Lower lobe of right lung (tissue), 2 donors: ENCODE results near the gene ARVCF. TPM values are rescaled to one million over a fixed set of nuclear protein-coding genes. Genes with fewer than 3 reads are reported as not detected.

ENCODE experiments used
- ATAC-seq, 2 donors: fragments of 200-7000 bp; cut with Tn5 transposase; one replicate each; pipeline ENCODE4 v1.9.1; 2020 to 2022; ENCODE audit warnings: mild to moderate bottlenecking in 2 of 2, moderate library complexity in 2 of 2
- DNase-seq: peaks from one replicate; pipeline ENCODE4 v3.0.0-alpha.2; 2020
- H3K27ac ChIP-seq: fragments of 200-600 bp; one replicate; pipeline ENCODE4 v1.8.0; 2022
- H3K27me3 ChIP-seq: fragments of 200-600 bp; one replicate; pipeline ENCODE4 v1.8.0; 2022; ENCODE audit warnings: low read depth
- H3K36me3 ChIP-seq: fragments of 200-600 bp; one replicate; pipeline ENCODE4 v1.8.0; 2022; ENCODE audit warnings: mild to moderate bottlenecking
- H3K4me1 ChIP-seq: fragments of 200-600 bp; one replicate; pipeline ENCODE4 v1.8.0; 2022
- H3K4me3 ChIP-seq: fragments of 200-600 bp; one replicate; pipeline ENCODE4 v1.8.0; 2022; ENCODE audit warnings: mild to moderate bottlenecking
- H3K9me3 ChIP-seq: fragments of 200-600 bp; one replicate; pipeline ENCODE4 v1.8.0; 2022
- CTCF ChIP-seq: fragments of 200-600 bp; IDR thresholded peaks from one replicate; pipeline ENCODE4 v1.8.0; 2022; ENCODE audit warnings: antibody characterized with exemption, mild to moderate bottlenecking
- intact Hi-C: fragments of 100-400 bp; cut with DNase I; formaldehyde crosslinking; loops from one replicate; pipeline ENCODE4 v1.11.0; 2022
- total RNA-seq: library from RNA; stranded (reverse); fragmentation: NEBNext Ultra II Directional; extraction: Animal tissue kit (Norgen Biotek cat#: 25700); gene quantifications from one replicate; pipeline ENCODE4 v1.2.1, GENCODE V29; 2021
- donor health status: DM: no; HTN: yes; CAD: no; lungs with severe emphysema.

The ARVCF gene
- total RNA-seq, 1 donor from 2014 or later: 16.8 TPM

- peak in 1 of 2 donors; percentile 6 for ATAC-seq
- no peak overlapping the region for H3K27ac ChIP-seq
- DNase-seq: no peak
- intact Hi-C loops: no loop called here
- no peaks in the 10 kb centered on the region for H3K9me3 ChIP-seq
- H3K36me3 ChIP-seq: peaks cover 16% of the 10 kb centered on the region
- no peak for TF ChIP-seq CTCF
- no peaks in the 10 kb centered on the region for H3K27me3 ChIP-seq
- peaks cover 22% of the 10 kb centered on the region for H3K4me1 ChIP-seq
- no peak overlapping the region for H3K4me3 ChIP-seq
Observed at GRCh38 chr22:20031732-20032406, 15.2 kb upstream of the ARVCF start.

DNA sequence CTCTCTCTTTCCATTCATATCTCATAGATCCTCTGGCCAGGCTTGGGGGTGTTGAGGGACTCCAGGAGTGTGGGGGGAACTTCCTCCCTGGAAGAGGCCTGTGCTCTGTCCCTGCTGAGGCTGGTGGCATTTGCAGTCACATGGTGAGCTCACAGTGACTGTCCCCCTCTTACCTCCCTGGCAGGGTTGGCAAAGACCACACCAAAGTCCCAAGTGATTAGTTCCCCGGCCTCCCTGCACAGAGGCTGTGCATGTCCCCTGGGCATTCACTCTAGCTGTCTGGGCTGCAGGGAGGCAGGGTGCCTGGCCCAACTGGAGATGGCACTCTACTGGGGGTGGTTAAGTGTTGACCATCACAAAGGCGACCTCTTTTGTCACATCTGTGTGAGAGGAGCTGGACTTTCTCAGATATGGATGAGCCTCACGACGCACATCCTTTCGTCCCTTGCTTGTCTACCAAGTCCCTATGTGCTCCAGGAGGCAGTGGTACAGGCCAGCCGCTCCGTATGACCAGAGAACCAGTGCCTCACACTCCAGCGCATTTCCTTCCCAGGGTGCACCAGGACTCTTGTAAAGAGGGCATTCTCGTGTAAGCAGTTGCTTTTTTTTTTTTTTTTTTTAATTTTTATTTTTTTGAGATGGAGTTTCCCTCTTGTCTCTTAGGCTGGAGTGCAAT, 13.1 kb upstream of the ARVCF start:
- Histone ChIP-seq H3K4me1 (peaks cover 22% of the 10 kb centered on the region), H3K36me3 (peaks cover 16% of the 10 kb centered on the region), H3K4me3 (no peak overlapping the region), H3K9me3 (no peaks in the 10 kb centered on the region), H3K27me3 (no peaks in the 10 kb centered on the region), H3K27ac (no peak overlapping the region)
- no peak for TF ChIP-seq CTCF
- no peak for DNase-seq
- intact Hi-C loops: no loop called here
- ATAC-seq: no peak

DNA sequence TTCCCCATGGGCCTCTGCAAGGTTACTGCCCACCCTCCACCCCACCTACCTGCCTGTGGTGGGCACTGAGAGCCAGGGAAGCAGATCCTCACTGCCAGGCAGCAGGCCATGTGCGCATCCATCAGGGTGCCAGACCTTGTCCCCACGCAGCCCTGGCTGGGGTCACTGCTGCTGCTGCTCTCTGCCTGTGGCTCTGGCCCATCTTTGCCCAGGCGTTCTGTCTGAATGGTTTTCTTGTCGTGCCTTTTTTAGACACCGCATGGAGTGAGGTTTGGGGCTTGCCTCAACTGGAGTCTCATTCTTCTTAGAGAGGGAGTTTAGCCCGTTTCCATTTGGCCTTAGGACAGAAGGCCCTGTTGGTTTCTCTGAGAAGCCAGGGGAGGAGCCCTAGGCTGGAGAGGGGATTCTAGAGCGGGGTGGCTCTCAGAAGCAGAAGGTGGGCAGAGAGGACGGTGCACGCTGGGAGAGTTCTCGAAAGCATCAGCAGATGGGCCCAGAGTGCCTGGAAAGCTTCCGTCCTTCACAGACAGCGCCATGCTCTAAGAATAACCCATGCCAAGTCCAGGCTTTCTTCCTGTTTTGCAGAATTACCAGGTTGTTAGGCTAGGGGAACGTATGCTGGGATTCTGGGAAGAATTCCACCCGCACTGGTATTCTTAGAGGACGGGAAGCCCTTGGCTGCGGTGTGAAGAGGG, 12.4 kb upstream of the ARVCF start:
- ATAC-seq: no peak
- intact Hi-C loops: no loop called here
- no peak for TF ChIP-seq CTCF
- H3K27ac ChIP-seq: no peak overlapping the region
- H3K36me3 ChIP-seq: peaks cover 21% of the 10 kb centered on the region
- DNase-seq: no peak
- no peaks in the 10 kb centered on the region for H3K9me3 ChIP-seq
- H3K4me1 ChIP-seq: peaks cover 22% of the 10 kb centered on the region
- no peaks in the 10 kb centered on the region for H3K27me3 ChIP-seq
- no peak overlapping the region for H3K4me3 ChIP-seq

DNA sequence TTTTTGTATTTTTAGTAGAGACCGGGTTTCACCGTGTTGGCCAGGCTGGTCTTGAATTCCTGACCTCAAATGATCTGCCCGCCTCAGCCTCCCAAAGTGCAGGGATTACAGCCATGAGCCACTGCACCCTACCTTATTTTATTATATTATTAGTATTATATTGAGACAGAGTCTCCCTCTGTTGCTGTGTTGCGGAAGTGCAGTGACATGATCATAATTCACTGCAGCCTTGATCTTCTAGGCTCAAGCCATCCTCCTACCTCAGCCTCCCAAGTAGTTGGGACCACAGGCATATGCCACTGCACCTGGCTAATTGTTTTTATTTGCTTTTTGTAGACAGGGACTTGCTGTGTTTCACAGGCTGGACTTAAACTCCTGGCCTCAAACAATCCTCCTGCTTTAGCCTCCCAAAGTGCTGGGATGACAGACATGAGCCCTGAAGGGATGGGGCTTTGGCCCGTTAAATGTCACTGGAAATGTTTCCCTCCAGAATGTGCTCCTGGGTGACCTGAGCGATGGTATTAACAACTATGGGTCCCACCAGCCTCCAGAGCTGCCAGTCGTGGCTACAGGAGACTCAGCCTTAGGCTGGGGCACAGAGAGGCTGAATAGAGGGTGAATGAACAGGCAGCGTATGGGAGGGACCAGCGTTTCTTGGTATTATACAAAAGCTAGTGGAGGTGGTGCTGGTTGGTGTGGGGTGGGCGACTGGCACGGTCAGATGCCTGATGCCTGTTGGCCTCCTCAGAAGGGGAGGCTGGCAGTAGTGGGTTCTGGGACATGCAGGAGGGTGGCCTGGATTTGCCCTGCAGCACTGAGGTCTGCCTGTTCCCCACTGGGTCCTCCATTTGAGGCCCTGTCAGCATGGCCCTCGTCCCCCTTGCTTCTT, 11.6 kb upstream of the ARVCF start:
- DNase-seq (no peak), ATAC-seq (no peak)
- H3K27ac ChIP-seq: no peak overlapping the region
- no peaks in the 10 kb centered on the region for H3K9me3 ChIP-seq
- H3K4me1 ChIP-seq: peaks cover 18% of the 10 kb centered on the region
- no peak overlapping the region for H3K4me3 ChIP-seq
- peak; percentile 12 for TF ChIP-seq CTCF
- peaks cover 25% of the 10 kb centered on the region for H3K36me3 ChIP-seq
- no peaks in the 10 kb centered on the region for H3K27me3 ChIP-seq
- intact Hi-C loops: no loop called here

DNA sequence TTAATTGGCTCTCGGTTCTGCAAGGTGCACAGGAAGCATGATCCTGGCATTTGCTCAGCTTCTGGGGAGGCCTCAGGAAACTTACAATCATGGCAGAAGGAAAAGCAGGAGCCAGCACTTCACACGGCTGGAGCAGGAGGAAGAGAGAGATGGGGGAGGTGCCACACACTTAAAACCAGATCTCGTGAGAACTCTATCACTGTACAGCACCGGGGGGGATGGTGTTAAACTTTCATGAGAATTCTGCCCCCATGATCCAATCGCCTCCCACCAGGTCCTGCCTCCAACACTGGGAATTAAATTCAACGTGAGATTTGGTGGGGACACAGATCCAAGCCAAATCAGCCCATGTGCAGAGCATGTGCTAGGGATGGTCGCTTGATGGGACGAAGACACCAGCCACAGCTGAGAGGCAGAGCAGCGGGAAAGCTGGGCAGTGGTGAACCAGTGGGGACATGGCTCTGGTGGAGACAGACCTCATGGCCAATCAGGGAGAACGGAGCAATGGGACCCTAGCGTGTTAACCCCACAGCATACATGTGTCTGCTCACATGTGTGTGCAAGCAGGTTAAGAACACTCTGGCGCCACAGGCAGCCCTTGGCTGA, 10.5 kb upstream of the ARVCF start:
- H3K9me3 ChIP-seq: no peaks in the 10 kb centered on the region
- no peak for DNase-seq
- peaks cover 18% of the 10 kb centered on the region for H3K4me1 ChIP-seq
- TF ChIP-seq CTCF: no peak
- no peak for ATAC-seq
- no peak overlapping the region for H3K4me3 ChIP-seq
- intact Hi-C loops: no loop called here
- no peaks in the 10 kb centered on the region for H3K27me3 ChIP-seq
- H3K27ac ChIP-seq: no peak overlapping the region
- peaks cover 24% of the 10 kb centered on the region for H3K36me3 ChIP-seq
